HG03439 (cell line): ENCODE measurements around the gene VPS29.

ENCODE experiments used
- ATAC-seq: cut with Tn5 transposase; IDR thresholded peaks from one replicate; pipeline ENCODE4 v1.9.1; 2021; ENCODE audit warnings: mild to moderate bottlenecking, moderate library complexity; ENCODE audit not compliant: unreplicated experiment

Gene VPS29

GRCh38 chr12:110451263-110451662 lies 50.6 kb downstream of the VPS29 start:
- no peak for ATAC-seq

GRCh38 chr12:110449799-110450497 lies 52.0 kb downstream of the VPS29 start, which contains the start of gene ARPC3:
Gene ARPC3, minus strand, starts transcription at chr12:110450337. Its CDS starts 77 bp downstream, at chr12:110450260.
- peak; percentile 87 for ATAC-seq

- no peak for ATAC-seq
Observed at GRCh38 chr12:110444455-110444854, 57.5 kb downstream of the VPS29 start.
